Measurements from ENCODE around the gene BOK.

DNA sequence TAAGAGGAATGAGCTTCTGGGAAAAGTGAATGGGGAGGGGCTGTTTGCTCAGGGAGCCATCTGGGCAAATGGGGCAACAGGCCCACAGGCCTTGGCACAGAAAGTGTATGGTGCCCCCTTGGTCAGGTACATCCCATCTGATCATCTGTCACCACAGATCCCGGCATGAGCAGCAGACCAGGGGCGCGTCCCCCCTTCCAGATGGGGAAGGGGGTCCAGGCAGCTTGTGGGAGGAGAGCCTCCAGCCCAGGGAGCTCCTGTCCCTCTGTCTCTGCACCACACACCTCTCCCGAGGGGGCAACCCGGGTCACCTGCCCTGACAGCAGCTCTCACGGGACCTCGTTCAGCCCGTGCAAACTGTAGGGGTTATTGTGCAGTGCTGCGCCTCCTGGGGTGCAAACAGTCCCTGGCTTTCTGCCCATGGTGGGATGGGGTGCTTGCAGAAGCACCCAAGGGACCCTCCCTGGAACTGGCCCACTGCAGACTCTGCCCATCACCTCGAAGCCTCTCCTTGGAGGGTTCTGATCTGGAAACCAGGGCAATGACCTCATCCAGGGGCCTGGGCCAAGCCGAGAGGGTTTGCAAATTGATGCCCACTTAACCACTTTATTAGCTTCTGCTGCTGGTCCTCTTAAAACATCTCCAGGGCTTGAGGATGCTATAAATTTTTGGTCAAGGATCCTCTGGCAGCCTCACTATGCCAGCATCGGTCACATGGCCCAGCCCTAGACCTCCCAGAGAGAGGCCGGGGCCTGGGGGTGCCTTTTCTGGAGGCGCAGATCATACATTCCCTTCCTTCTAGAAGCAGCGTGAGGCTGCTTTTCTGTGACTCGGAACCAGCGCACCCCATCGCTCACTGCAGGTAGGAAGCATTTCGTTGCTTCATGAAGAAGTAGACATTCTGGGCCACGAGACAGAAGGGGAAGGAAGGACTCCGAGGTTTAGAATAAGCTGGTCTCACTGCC lies 7.6 kb upstream of the BOK start:
- TF ChIP-seq EZH2 (IDR thresholded peaks at IDR 0.05; ENCODE audit: low read length, missing control alignments) (no peak), CTCF (conservative IDR thresholded peaks at IDR 0.05 in 1 of 2, IDR thresholded peaks at IDR 0.05 in 1 of 2; ENCODE audit: low read depth in 1 of 2, low read length in 2 of 2) (no peak)

Data from fibroblast of lung (primary cell).